SK-N-SH treated with all-trans-retinoic acid at 6 μM for 48 hours (cell line): ENCODE measurements around the gene BANP.
"Not testable (repeated sequence)": the region's sequence is repeated elsewhere in the genome, so short reads cannot be mapped to it uniquely, and the experiment has no call there.

Experiments
- ARNTL ChIP-seq: fragments of 450-650 bp; formaldehyde crosslinking; IDR thresholded peaks from 2 replicates; pipeline ENCODE4 v1.5.0; 2020; ENCODE audit warnings: low read depth, mild to moderate bottlenecking, moderate library complexity, borderline replicate concordance
- BACH2 ChIP-seq: fragments of 250-450 bp; sonication (Bioruptor Pico); IDR thresholded peaks from 2 replicates; pipeline ENCODE4 v1.9.0; 2021; ENCODE audit warnings: mild to moderate bottlenecking, borderline replicate concordance
- GLIS3 ChIP-seq: fragments of 250-450 bp; sonication (Bioruptor Pico); IDR thresholded peaks from 2 replicates; pipeline ENCODE4 v1.5.0; 2020; ENCODE audit warnings: mild to moderate bottlenecking, moderate library complexity
- ISL1 ChIP-seq: fragments of 250-450 bp; sonication (Bioruptor Pico); IDR thresholded peaks from 2 replicates; pipeline ENCODE4 v2.1.2; 2022; ENCODE audit warnings: mild to moderate bottlenecking, moderate library complexity
- PATZ1 ChIP-seq: fragments of 250-450 bp; sonication (Bioruptor Pico); IDR thresholded peaks from 2 replicates; pipeline ENCODE4 v1.8.0; 2020; ENCODE audit warnings: mild to moderate bottlenecking, moderate library complexity, borderline replicate concordance
- SNAI2 ChIP-seq: fragments of 250-450 bp; sonication (Bioruptor Pico); IDR thresholded peaks from 2 replicates; pipeline ENCODE4 v1.5.0; 2020; ENCODE audit warnings: mild to moderate bottlenecking, moderate library complexity
- ZFP30 ChIP-seq: fragments of 450-650 bp; formaldehyde crosslinking; IDR thresholded peaks from 2 replicates; pipeline ENCODE4 v1.5.0; 2022; ENCODE audit warnings: mild to moderate bottlenecking, moderate library complexity
- TF ChIP-seq, protein P1 (sequence below): fragments of 250-450 bp; sonication (Bioruptor Pico); IDR thresholded peaks from 2 replicates; pipeline ENCODE4 v1.5.1; 2021; ENCODE audit warnings: mild to moderate bottlenecking, moderate library complexity

- not testable (repeated sequence) for TF ChIP-seq PATZ1 (CRISPR knock-in tag); ZFP30 (CRISPR knock-in tag); GLIS3 (CRISPR knock-in tag); BACH2 (CRISPR knock-in tag); SNAI2 (CRISPR knock-in tag); ARNTL; ISL1 (CRISPR knock-in tag)
- TF ChIP-seq, protein P1, sequence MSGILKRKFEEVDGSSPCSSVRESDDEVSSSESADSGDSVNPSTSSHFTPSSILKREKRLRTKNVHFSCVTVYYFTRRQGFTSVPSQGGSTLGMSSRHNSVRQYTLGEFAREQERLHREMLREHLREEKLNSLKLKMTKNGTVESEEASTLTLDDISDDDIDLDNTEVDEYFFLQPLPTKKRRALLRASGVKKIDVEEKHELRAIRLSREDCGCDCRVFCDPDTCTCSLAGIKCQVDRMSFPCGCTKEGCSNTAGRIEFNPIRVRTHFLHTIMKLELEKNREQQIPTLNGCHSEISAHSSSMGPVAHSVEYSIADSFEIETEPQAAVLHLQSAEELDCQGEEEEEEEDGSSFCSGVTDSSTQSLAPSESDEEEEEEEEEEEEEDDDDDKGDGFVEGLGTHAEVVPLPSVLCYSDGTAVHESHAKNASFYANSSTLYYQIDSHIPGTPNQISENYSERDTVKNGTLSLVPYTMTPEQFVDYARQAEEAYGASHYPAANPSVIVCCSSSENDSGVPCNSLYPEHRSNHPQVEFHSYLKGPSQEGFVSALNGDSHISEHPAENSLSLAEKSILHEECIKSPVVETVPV, result not testable (repeated sequence)
Observed at GRCh38 chr16:87986361-87986849, 35.2 kb downstream of the BANP start.
